ENCODE measurements around the gene RAB40A. TPM values are rescaled to one million over a fixed set of nuclear protein-coding genes. Genes with fewer than 3 reads are reported as not detected.

RAB40A gene
- 1 to 10 TPM; 2.6 to 4.3 TPM for total RNA-seq

GRCh38 chrX:103519389-103519788 lies at the start of gene RAB40A:
RAB40A (minus strand) TSS chrX:103519489; CDS start chrX:103500756, 18,733 bp downstream.
- no peaks in the 10 kb centered on the region for H3K27me3 ChIP-seq (replicated peaks; ENCODE audit: insufficient read depth)
- DNase-seq (ENCODE audit: low spot score) (no peak), ATAC-seq (ENCODE audit: insufficient number of reproducible peaks, low FRiP score, low read depth) (no peak)
- H3K4me1 ChIP-seq (ENCODE audit: control insufficient read depth in 1 of 2, low read depth in 2 of 2): no peaks in the 10 kb centered on the region
- no peak for TF ChIP-seq CTCF (IDR thresholded peaks at IDR 0.05)
- no peak within 1 kb of the TSS for H3K4me3 ChIP-seq
- H3K27ac ChIP-seq: no peak within 1 kb of the TSS
- no peaks in the 10 kb centered on the region for H3K9me3 ChIP-seq
- H3K36me3 ChIP-seq: no peaks in the 10 kb centered on the region

GRCh38 chrX:103565752-103566151 lies 46.5 kb upstream of the RAB40A start:
- no peak for ATAC-seq (ENCODE audit: insufficient number of reproducible peaks, low FRiP score, low read depth)

GRCh38 chrX:103565197-103565596 lies 45.9 kb upstream of the RAB40A start:
- Histone ChIP-seq H3K36me3 (no peaks in the 10 kb centered on the region), H3K4me1 (ENCODE audit: control insufficient read depth in 1 of 2, low read depth in 2 of 2) (no peaks in the 10 kb centered on the region), H3K27me3 (replicated peaks; ENCODE audit: insufficient read depth) (no peaks in the 10 kb centered on the region), H3K27ac (no peak overlapping the region), H3K9me3 (no peaks in the 10 kb centered on the region), H3K4me3 (no peak overlapping the region)
- DNase-seq (ENCODE audit: low spot score): no peak
- no peak for ATAC-seq (ENCODE audit: insufficient number of reproducible peaks, low FRiP score, low read depth)
- TF ChIP-seq CTCF (IDR thresholded peaks at IDR 0.05): no peak

More at GRCh38 chrX:103565752-103566151, 46.5 kb upstream of the RAB40A start:
- Histone ChIP-seq H3K9me3 (no peaks in the 10 kb centered on the region), H3K4me1 (ENCODE audit: control insufficient read depth in 1 of 2, low read depth in 2 of 2) (no peaks in the 10 kb centered on the region), H3K27me3 (replicated peaks; ENCODE audit: insufficient read depth) (no peaks in the 10 kb centered on the region), H3K4me3 (no peak overlapping the region), H3K27ac (no peak overlapping the region), H3K36me3 (no peaks in the 10 kb centered on the region)
- DNase-seq (ENCODE audit: low spot score): no peak
- no peak for TF ChIP-seq CTCF (IDR thresholded peaks at IDR 0.05)

- H3K4me1 ChIP-seq (ENCODE audit: control insufficient read depth in 1 of 2, low read depth in 2 of 2): no peaks in the 10 kb centered on the region
- no peaks in the 10 kb centered on the region for H3K27me3 ChIP-seq (replicated peaks; ENCODE audit: insufficient read depth)
- no peak for ATAC-seq (ENCODE audit: insufficient number of reproducible peaks, low FRiP score, low read depth)
Observed at GRCh38 chrX:103562801-103563200, 43.5 kb upstream of the RAB40A start.

GRCh38 chrX:103560256-103560655 lies 41.0 kb upstream of the RAB40A start:
- no peaks in the 10 kb centered on the region for H3K9me3 ChIP-seq
- H3K27ac ChIP-seq: no peak overlapping the region
- no peak overlapping the region for H3K4me3 ChIP-seq
- DNase-seq (ENCODE audit: low spot score): no peak
- TF ChIP-seq CTCF (IDR thresholded peaks at IDR 0.05): no peak
- H3K4me1 ChIP-seq (ENCODE audit: control insufficient read depth in 1 of 2, low read depth in 2 of 2): no peaks in the 10 kb centered on the region
- no peaks in the 10 kb centered on the region for H3K27me3 ChIP-seq (replicated peaks; ENCODE audit: insufficient read depth)
- ATAC-seq (ENCODE audit: insufficient number of reproducible peaks, low FRiP score, low read depth): no peak
- no peaks in the 10 kb centered on the region for H3K36me3 ChIP-seq

More at GRCh38 chrX:103562801-103563200, 43.5 kb upstream of the RAB40A start:
- no peak for DNase-seq (ENCODE audit: low spot score)
- no peak overlapping the region for H3K4me3 ChIP-seq
- no peaks in the 10 kb centered on the region for H3K36me3 ChIP-seq
- no peaks in the 10 kb centered on the region for H3K9me3 ChIP-seq
- H3K27ac ChIP-seq: no peak overlapping the region
- TF ChIP-seq CTCF (IDR thresholded peaks at IDR 0.05): no peak
